Fibroblast of peridontal ligament (primary cell): ENCODE data around the gene USP6NL.

ENCODE experiments used
- DNase-seq: peaks from one replicate; pipeline ENCODE4 v3.0.0-alpha.2; 2010; ENCODE audit errors: extremely low read depth

USP6NL gene

GRCh38 chr10:11611248-11612020 is at the start of gene USP6NL:
USP6NL (minus strand) TSS chr10:11611650; CDS start chr10:11597634, 14,016 bp downstream.
- peak; percentile 67 for DNase-seq

- no peak for DNase-seq
Observed at GRCh38 chr10:11658801-11659368, 47.4 kb upstream of the USP6NL start.

GRCh38 chr10:11655836-11656235 is 44.4 kb upstream of the USP6NL start:
- DNase-seq, result peak; percentile 22

- no peak for DNase-seq
Observed at GRCh38 chr10:11654659-11655058, 43.2 kb upstream of the USP6NL start.

- DNase-seq, result no peak
Observed at GRCh38 chr10:11653758-11654471, 42.5 kb upstream of the USP6NL start.

GRCh38 chr10:11647676-11648075 is 36.2 kb upstream of the USP6NL start:
- no peak for DNase-seq

GRCh38 chr10:11646450-11646849 is 35.0 kb upstream of the USP6NL start:
- no peak for DNase-seq

- DNase-seq, result no peak
Observed at GRCh38 chr10:11643039-11643438, 31.6 kb upstream of the USP6NL start.

- no peak for DNase-seq
Observed at GRCh38 chr10:11642566-11642965, 31.1 kb upstream of the USP6NL start.

GRCh38 chr10:11639849-11640764 is 28.7 kb upstream of the USP6NL start:
- no peak for DNase-seq

- no peak for DNase-seq
Observed at GRCh38 chr10:11639362-11639761, 27.9 kb upstream of the USP6NL start.

- DNase-seq, result no peak
Observed at GRCh38 chr10:11638055-11638698, 26.7 kb upstream of the USP6NL start.

- DNase-seq, result peak; percentile 13
Observed at GRCh38 chr10:11636697-11637303, 25.4 kb upstream of the USP6NL start.

- peak; percentile 17 for DNase-seq
Observed at GRCh38 chr10:11631890-11632587, 20.6 kb upstream of the USP6NL start.

GRCh38 chr10:11631291-11631690 is 19.8 kb upstream of the USP6NL start:
- no peak for DNase-seq

- no peak for DNase-seq
Observed at GRCh38 chr10:11629731-11630130, 18.3 kb upstream of the USP6NL start.

GRCh38 chr10:11627941-11628340 is 16.5 kb upstream of the USP6NL start:
- DNase-seq, result peak; percentile 46

GRCh38 chr10:11626071-11626470 is 14.6 kb upstream of the USP6NL start:
- no peak for DNase-seq

GRCh38 chr10:11625019-11625735 is 13.7 kb upstream of the USP6NL start:
- no peak for DNase-seq

- no peak for DNase-seq
Observed at GRCh38 chr10:11617233-11617632, 5.8 kb upstream of the USP6NL start.
